ENCODE results near the gene CFAP251.

CFAP251 gene

GRCh38 chr12:122001466-122002209 lies 83.2 kb downstream of the CFAP251 start:
- DNase-seq (ENCODE audit: low read depth in 3 of 3, low spot score in 1 of 3), result no peak

GRCh38 chr12:122003651-122004611 lies 85.5 kb downstream of the CFAP251 start:
- no peak for DNase-seq (ENCODE audit: low read depth in 3 of 3, low spot score in 1 of 3)

- no peak for DNase-seq (ENCODE audit: low read depth in 3 of 3, low spot score in 1 of 3)
Measured at GRCh38 chr12:122004633-122005071, 86.3 kb downstream of the CFAP251 start.

- DNase-seq (ENCODE audit: low read depth in 3 of 3, low spot score in 1 of 3), result no peak
Measured at GRCh38 chr12:122005252-122005776, 86.9 kb downstream of the CFAP251 start.

GRCh38 chr12:122006186-122006926 lies 88.0 kb downstream of the CFAP251 start:
- DNase-seq (ENCODE audit: low read depth in 3 of 3, low spot score in 1 of 3), result no peak

- no peak for DNase-seq (ENCODE audit: low read depth in 3 of 3, low spot score in 1 of 3)
Measured at GRCh38 chr12:122009741-122010140, 91.3 kb downstream of the CFAP251 start.

GRCh38 chr12:122012184-122012583 lies 93.8 kb downstream of the CFAP251 start:
- no peak for DNase-seq (ENCODE audit: low read depth in 3 of 3, low spot score in 1 of 3)

- no peak for DNase-seq (ENCODE audit: low read depth in 3 of 3, low spot score in 1 of 3)
Measured at GRCh38 chr12:122013136-122013535, 94.7 kb downstream of the CFAP251 start.

- no peak for DNase-seq (ENCODE audit: low read depth in 3 of 3, low spot score in 1 of 3)
Measured at GRCh38 chr12:122013791-122014590, 95.6 kb downstream of the CFAP251 start.

GRCh38 chr12:122014781-122015180 lies 96.4 kb downstream of the CFAP251 start:
- DNase-seq (ENCODE audit: low read depth in 3 of 3, low spot score in 1 of 3), result no peak

- no peak for DNase-seq (ENCODE audit: low read depth in 3 of 3, low spot score in 1 of 3)
Measured at GRCh38 chr12:122018457-122018856, 100.1 kb downstream of the CFAP251 start.

- no peak for DNase-seq (ENCODE audit: low read depth in 3 of 3, low spot score in 1 of 3)
Measured at GRCh38 chr12:122018937-122019336, 100.5 kb downstream of the CFAP251 start.

GRCh38 chr12:122020795-122021192 lies 102.4 kb downstream of the CFAP251 start:
- DNase-seq (ENCODE audit: low read depth in 3 of 3, low spot score in 1 of 3), result no peak

- DNase-seq (ENCODE audit: low read depth in 3 of 3, low spot score in 1 of 3), result no peak
Measured at GRCh38 chr12:122021193-122021821, 102.9 kb downstream of the CFAP251 start.

- peak in 2 of 3 donors; percentile 16 to 56 for DNase-seq (ENCODE audit: low read depth in 3 of 3, low spot score in 1 of 3)
Measured at GRCh38 chr12:122021822-122022392, 103.5 kb downstream of the CFAP251 start, which contains the start of gene BCL7A. Gene BCL7A, plus strand, starts transcription at chr12:122021884. Its CDS starts 208 bp downstream, at chr12:122022092.

- peak in 1 of 3 donors; percentile 15 for DNase-seq (ENCODE audit: low read depth in 3 of 3, low spot score in 1 of 3)
Measured at GRCh38 chr12:122022393-122023338, 104.3 kb downstream of the CFAP251 start.

- no peak for DNase-seq (ENCODE audit: low read depth in 3 of 3, low spot score in 1 of 3)
Measured at GRCh38 chr12:122023339-122024131, 105.1 kb downstream of the CFAP251 start.

Measured in stimulated activated CD4-positive, alpha-beta T cell treated with anti-CD3 and anti-CD28 coated beads, TNF-alpha, amount 100 ng/mL, for 1 hour (primary cell).